Endothelial cell of umbilical vein (primary cell): ENCODE measurements around the gene IRF1.

Source experiments
- POLR2A ChIP-seq: IDR thresholded peaks from 2 replicates; pipeline ENCODE4 v1.6.1; 2012; ENCODE audit warnings: low read depth, mild to moderate bottlenecking, control low read depth, low read length
- POLR2AphosphoS5 ChIP-seq: IDR thresholded peaks from 2 replicates; pipeline ENCODE4 v1.6.1; 2012; ENCODE audit warnings: low read depth, mild to moderate bottlenecking, control low read depth, low read length, moderate library complexity; ENCODE audit not compliant: insufficient read depth

- TF ChIP-seq POLR2AphosphoS5 (peak; percentile 35), POLR2A (no peak)
Observed at GRCh38 chr5:132466433-132467286, 23.9 kb downstream of the IRF1 start.
